Tibial nerve (tissue), 3 donors: ENCODE results near the gene UBR4.

Experiments
- EP300 ChIP-seq, 2 donors: sonication (generic); formaldehyde crosslinking; IDR thresholded peaks; one replicate each; pipeline ENCODE4 v1.6.1; 2017; ENCODE audit warnings: antibody characterized with exemption in 2 of 2, mild to moderate bottlenecking in 1 of 2
- POLR2A ChIP-seq, 2 donors: fragments of 450-650 bp; IDR thresholded peaks; one replicate each; pipeline ENCODE4 v1.6.1; 2017; ENCODE audit warnings: antibody characterized with exemption in 2 of 2, mild to moderate bottlenecking in 2 of 2, moderate library complexity in 2 of 2

DNA sequence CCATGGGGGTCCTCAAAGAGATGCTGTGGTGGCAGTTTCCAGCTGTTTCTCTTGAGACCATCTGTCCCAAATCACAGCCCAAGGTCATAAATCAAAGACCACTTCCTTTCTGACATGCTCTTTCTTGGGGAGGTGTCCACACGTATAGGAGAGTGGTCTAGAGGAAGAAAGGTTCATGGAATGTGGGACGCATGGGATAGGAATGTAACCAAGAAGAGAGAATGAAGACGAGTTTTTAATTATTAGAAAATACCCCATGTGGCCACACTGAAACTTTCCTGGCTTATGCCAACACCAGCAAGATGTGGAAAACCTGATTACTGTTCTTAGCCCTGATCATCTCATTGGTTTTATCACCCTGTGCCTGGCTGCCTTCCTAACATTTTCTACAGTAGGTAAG, 129.3 kb downstream of the UBR4 start:
- TF ChIP-seq EP300 (IDR thresholded peaks at IDR 0.05) (no peak), POLR2A (IDR thresholded peaks at IDR 0.05) (no peak)
